Suppressor macrophage (primary cell): Measurements from ENCODE around the gene TECPR2.
"Not testable (repeated sequence)": the region's sequence is repeated elsewhere in the genome, so short reads cannot be mapped to it uniquely, and the experiment has no call there.

Experiments
- DNase-seq, 4 experiments: peaks; one replicate each; pipeline ENCODE4 v3.0.0-alpha.2; 2020 to 2022

TECPR2 gene

DNA sequence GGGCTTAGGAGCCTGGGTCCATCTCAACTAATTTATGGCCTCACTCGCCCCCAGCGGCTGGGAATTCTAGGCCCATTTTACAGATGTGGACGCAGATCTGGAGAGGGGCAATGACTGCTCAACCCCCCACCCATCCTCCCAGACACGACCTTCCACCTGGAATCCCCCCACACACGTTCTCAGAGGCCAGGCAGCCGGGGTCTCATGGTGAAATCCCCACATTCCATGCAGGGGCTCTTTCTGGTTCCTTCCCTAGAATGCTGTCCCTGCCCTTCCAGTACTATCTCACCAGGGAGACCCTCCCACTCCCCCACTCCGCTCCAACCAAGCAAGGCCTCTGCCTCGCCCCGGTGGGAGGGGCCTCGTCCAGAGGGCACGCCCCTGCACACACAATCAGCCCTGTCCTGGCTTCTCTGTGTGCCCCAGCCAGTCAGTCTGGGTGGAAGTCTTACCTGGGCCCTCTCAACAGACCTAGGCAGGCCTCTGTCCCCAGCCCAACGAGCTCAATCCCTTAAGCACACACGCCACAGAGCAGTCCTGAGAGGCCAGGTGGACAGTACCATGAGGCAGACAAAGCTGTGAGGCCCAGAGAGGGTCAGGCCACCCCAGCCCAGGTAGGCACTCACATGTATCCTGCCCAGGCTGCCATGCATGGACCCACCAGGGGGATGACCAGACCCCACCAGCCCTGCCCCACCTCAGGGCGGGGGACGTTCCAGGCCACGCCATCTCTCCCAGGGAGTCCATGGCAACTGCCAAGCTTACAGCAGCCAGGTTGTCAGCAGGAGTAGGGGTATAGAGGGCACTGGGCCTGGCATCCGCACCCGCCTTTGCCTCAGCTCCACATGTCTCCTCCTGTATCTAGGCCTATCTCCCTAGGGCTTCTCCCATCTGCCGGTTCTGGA, 148.1 kb downstream of the TECPR2 start:
- peak in 3 of 4 experiments; percentile 21 to 59 (median 39) for DNase-seq

DNA sequence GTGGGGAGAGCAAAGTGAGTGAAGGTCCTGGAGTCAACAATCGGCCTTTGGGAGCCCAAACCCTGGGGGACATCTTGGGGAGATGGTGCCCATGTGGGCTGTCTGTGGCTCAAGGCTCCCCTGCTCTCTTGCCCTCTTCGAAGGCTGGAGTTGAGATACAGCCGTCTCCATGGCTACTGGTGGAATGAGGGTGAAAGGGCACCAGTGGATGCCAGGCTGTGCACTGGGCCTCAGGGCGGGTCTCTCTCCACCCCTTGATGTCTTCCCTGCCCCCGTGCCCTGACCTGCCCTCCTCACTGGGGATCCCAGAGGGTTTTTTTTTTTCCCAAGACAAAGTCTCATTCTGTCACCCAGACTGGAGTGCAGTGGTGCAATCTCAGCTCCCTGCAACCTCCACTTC, 148.8 kb downstream of the TECPR2 start:
- peak in 1 of 4 experiments; percentile 0 for DNase-seq

DNA sequence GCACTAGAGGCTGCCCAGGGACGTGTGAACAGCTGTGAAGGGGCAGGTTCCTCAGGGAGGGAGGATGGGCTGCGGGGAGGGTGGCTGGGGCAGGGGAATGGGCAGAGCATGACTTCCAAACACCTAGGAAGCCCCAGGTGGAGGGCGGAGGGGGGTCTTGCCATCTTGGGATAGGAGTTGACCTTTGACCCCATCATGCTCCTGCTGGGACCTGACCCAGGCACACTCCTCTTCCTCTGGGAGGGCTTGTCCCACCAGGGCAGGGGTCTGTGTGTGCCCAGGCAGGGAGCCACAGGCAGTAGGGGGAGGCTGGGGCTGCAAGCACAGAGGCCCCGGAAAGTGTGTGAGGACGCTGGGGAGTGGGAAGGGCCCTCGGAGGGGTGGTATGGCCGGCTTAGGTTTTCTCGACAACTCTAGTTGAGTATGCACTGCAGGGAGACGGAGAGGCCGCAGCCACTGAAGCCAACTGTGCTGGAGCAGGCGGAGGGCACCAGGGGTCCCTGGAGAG, 150.1 kb downstream of the TECPR2 start:
- no peak for DNase-seq

DNA sequence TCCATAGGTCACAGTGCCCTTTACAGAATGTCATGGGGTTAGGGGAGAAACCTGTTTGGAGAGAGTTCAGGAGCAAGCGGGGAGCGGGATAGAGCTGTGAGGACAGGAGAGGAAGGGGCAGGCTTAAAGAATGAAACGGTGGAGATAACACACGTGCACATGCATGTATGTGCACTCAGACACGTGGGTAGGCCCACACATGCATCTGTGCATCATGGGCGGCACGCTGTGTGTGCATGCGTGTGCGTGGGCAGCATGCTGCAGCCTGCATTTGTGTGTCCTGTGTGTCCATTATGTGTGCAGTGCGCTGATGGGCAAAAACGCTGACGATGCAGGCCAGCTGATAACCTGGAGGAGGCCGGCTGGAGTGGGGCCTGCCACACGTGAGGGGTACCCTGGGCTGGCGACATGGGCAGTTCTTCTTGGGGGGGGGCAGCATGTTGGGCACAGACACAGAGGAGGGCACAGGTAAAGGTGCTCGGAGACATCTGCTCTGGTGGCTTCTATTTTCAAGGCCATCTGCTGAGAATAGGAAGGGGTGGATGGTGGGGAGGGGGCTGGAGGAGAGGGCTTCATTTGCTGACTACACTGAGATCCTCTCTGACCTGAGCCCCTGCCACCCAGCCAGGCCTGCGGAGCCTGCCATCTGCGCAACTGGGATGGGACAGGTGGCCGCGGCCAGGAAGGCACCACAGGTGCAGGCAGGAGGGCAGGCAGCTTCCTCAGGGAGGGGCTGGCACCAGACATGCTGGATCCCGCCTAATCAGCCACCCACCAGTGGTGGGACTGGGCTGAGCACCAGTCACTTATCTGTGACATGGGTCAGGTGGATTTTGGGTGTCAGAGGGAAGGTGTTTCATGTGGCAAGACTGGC, 151.4 kb downstream of the TECPR2 start:
- DNase-seq = no peak

DNA sequence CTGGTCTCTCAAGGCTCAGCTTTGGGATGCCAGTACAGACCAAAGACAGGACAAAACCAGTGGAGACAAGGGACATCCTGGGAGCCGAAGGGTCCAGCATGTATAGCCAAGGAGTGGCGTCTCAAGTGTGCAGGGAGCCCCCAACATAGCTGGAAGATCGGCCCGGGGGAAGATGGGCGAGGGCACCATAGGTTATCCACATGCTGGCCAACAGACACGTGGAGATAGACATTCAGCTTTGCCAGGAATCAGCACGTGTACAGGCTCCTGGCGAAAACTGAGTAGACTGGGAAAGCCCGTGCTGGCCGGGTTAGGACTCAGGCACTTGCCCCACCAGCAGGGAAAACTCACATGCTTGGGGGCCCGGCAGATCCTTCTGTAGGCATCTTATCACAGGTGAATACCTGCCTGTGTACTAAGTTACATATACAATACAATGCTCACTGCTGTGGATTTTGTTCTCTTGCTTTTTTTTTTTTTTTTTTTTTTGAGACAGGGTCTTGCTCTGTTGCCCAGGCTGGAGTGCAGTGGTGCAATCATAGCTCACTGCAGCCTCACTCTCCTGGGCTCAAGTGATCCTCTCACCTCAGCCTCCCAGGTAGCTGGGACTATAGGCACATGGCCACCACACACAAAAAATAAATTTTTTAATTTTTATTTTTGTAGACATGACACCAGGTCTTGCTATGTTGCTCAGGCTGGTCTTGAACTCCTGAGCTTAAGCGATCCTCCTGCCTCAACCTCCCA, 152.4 kb downstream of the TECPR2 start:
- no peak for DNase-seq

DNA sequence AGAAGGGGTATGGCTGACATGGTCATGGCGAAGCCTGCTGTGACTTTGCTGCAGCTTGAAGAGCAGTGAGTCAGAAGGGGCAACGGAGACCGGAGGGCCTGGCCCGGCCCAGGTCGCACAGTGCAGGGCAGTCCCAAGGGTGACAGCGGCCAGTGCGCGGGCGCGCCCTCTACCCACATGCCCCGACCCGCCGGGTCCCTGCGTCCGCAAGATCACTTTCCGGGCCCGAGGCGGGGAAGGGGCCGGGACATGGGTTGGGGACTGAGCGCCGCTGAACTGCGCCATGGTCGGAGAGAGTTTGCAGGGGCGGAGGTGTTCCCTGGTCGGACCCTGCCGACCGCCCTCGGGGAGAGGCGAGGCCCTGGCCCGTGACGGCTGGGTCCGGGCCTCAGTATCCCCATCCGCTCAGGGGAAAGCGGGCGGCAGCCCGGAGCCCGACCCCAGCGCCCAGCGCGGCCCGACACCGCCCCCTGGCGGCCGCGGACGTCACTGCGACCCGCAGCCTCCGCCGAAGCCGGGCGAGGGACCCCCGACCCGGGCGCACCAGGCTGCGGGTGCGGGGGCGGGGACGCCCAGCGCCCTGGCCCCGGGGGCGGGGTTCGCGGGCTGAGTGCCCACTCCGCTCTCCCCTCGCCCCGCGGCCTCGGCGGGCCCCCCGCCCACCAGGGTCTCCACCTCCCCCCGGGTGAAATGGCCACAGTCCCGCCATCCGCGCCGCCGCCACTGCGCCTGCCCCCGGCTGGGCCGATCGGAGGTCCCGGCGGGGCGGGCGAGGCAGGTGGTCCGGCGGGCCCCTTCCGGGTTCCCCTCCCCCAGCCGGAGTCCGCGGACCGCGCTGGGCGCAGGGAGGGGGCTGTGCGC, 154.0 kb downstream of the TECPR2 start:
- peak; percentile 64 to 82 (median 67) for DNase-seq

DNA sequence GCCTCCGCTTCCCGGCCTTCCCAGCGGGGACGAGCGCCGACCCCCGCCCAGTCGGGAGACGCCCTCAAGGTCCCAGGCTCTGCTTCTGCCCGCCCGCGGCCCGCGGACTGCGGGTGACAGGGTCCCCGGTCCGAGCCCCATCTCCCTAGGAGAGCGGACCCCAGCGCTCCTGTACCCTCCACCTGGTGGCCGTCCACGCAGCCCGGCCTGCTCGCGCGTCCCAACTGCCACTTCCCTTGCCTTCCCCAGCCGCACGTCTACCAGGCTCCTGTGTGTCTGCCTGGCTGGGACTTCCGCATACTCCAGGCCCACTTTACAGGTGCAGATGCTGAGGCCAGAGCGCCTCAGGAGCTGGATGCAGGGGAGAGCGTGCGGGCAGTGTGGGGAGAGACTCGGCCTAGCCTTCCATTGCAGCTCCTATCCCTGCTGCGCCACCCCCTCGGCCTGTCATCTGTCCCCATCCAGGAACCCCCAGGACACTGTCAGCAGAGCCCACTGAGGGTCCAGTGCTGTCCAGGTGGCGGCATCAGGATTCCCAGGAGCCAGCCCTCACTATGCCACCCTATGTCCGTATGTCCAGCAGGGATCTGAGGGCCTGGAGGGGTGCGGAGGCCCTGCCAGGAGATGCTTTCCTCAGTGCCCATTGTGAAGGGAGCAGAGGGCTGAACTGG, 154.8 kb downstream of the TECPR2 start:
- peak in 2 of 4 experiments; percentile 21 to 40 for DNase-seq

DNA sequence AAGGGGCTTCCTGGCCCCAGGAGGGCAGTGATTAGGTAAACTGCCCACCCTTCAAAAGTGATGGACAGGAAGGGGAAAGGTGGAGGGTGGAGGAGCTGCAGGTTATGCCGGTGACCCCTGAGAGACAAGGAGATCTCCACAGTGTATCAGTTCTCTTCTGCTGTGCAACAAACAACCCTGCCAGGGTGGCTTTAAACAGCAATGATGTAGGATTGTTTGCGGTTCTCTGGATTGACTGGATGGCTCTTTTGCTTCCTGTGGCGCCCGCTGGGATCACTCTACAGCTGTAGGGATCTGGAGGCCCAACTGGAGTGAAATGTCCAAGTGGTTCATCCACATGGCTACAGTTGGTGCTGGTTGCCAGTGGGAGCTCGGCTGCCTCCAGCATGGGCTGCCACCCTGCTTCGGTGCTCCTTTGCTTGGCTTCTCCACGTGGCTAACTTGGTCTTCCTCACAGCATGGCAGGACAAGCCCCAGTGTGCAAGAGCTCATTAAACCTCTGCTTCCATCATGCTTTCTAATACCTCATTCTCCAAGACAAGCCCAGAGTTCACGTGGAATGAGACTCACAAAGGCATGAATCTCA, 155.4 kb downstream of the TECPR2 start:
- peak in 1 of 4 experiments; percentile 0 for DNase-seq

DNA sequence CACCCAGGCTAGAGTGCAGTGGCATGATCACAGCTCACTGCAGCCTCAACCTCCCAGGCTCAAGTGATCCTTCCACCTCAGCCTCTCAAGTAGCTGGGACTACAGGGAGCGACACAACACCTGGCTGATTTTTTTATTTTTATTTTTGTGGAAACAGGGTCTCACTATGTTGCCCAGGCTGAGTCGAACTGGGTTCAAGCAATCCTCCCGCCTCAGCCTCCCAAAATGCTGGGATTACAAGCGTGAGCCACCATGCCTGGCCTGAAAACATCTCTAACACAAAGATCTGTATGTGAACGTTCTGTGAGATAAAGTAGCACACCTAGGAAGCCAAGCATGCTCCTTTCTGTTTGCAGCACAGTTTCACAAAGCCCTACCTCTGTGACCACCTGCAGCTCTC, 157.0 kb downstream of the TECPR2 start:
- DNase-seq = not testable (repeated sequence)

DNA sequence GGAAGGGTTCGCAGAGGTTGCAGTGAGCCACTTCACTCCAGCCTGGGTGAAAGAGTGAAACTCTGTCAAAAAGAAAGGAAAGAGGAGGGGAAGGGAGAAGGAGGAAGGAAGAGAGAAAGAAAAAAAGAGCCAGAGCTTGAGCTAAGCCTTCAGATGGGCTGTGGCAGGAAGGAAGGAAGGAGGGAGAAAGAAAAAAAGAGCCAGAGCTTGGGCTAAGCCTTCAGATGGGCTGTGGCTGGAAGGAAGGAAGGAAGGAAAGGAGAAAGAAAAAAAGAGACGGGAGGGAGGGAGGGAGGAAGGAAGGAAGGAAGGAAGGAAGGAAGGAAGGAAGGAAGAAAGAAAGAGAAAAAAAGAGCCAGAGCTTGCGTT, 160.4 kb downstream of the TECPR2 start:
- DNase-seq = no peak

DNA sequence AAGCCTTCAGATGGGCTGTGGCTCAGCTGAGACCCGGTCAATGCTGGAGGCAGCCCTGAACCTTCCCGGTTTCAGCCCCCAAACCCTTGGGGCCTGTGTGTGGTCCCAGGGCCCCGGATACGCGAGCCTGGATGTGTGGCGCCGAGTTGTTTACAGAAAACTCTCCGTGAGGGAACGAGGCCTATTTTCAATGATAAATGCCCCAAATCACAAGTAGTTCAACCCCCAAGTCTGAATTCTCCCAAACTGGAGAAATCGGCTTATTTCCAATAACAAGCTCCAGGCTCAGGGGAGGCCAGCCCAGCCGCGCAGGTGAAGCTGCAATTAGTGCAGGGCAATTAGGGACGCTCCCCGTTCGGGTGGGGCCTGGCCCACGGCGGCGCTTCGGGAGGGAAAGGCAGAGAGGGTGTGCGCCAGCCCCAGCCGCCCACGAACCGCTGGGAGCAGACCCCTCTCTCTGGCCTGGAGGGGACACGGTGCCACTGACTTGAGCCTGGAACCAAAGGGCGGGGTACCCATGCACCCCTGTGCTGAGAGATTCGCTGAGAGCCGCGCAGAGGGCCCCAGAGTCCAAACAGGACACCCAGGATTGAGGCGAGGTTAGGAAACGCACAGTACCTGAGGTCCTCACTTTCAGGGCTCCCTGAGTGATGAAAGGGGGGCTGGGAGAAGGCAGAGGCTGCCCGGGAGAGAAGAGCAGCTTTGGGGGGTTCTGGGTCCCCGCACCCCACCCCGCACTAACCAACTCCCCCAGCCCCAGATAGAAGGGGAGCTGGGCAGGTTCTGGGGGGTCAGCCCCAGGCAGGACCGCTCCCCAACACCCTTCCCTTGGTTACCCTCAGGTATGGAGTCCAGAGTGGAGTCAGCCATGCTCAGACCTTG, 161.1 kb downstream of the TECPR2 start:
- peak in 1 of 4 experiments; percentile 4 for DNase-seq

DNA sequence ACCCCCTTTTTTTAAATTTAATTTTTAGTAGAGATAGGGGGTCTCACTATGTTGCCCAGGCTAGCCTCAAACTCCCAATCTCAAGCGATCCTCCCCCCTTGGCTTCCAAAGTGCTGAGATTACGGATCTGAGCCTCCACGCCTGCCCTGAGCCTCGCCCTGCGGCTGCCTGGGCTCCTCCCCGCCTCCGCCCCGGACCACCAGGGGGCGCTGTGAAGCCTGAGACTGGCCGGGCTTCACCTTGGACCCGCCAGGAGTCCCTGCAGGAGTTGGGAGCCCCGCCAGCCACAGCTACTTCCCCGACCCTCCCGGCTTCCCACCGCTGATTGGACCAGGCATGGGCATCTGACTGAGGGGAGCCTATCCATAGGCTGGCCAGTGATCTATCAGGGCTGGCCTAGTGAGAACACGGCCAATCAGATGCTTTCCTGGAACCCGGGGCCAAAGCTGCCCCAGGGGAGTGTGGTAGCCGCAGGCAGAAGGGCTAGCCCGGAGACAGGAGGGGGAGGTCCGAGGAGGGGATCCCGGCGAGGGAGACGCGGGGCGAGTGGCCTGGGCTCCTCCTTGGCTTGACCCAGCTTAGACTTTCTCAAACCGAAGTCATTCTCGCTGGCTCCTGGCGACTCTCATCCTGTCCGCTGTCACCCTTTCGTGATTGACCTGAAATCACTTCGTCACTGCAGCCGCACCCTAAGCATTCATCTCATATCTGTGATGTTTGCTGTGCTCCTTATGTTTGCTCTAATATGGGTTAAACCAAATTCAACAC, 161.9 kb downstream of the TECPR2 start:
- peak; percentile 97 to 99 (median 99) for DNase-seq

DNA sequence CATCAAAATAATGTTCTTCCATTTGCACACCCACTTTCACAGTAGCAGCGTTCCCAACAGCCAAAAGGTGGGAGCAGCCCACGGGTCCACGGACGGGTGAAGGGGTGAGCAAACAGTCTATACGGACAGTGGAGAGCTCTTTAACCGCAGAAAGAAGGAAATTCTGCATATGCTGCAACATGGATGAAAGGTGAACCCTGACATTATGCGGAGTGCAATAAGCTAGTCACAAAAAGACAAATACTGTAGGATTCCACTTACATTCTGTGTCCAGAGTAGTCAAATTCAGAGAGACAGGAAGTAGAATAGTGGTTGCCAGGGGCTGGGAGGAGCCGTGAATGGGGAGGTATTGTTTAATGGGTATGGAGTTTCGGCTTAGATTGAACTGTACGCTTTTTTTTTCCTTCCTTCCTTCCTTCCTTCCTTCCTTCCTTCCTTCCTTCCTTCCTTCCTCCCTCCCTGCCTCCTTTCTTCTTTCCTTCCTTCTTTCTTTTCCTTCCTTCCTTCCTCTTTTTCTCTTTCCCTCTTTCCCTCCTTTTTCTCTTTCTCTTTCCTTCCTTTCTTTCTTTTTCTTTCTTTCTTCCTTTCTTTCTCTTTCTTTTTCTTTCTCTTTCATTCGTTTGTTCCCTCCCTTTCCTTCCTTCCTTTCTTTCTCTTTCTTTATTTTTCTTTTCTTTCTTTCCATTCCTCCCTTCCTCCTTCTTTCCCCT, 162.6 kb downstream of the TECPR2 start:
- peak; percentile 42 to 59 (median 50) for DNase-seq

DNA sequence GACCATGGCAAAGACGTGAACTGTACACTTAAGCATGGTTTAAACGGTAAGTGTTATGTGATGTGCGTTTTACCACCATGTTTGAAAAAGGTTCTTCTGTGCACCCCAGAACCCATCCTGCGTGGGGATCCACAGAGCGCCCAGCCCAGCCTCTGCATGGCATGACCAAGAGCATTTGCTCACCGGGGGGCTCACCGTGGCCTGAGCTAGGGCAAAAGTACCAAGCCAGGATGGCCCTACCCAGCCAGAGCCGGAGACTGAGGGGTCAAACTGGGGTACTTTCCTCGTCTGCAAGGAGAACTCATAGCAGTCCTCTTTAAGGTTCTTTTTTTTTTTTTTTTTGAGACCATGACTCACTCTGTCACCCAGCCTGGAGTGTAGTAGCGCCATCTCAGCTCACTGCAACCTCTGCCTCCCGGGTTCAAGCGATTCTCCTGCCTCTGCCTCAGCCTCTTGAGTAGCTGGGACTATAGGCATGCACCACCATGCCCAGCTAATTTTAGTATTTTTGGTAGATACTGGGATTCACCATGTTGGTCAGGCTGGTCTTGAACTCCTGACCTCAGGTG, 163.3 kb downstream of the TECPR2 start:
- peak in 2 of 4 experiments; percentile 6 to 21 for DNase-seq

DNA sequence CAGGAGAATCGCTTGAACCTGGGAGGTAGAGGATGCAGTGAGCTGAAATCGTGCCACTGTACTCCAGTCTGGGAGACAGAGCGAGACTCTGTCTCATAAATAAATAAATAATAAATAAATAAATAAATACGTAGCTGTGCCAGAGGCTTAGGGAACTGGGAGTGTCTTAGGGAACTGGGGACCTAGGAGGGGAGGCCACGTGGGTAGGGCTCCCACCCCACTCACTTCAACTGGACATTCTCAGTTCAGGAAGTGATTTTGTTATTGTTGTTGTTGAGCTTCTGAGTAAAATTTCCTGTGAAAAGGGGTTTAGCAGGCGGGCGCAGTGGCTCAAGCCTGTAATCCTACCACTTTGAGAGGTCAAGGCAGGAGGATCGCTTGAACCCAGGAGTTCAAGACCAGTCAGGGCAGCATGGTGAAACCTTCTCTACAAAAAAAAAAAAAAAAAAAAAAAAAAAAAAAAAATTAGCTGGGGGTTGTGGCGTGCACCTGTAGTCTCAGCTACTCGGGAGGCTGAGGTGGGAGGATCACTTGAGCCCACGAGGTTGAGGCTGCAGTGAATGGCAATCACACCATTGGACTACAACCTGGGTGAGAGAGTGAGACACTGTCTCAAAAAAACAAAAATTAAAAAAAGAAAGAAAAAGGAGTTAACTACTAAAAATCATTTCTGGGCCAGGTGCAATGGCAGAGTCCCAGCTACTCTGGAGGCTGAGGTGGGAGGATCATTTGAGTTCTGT, 165.9 kb downstream of the TECPR2 start:
- DNase-seq = peak; percentile 56 to 83 (median 82)

DNA sequence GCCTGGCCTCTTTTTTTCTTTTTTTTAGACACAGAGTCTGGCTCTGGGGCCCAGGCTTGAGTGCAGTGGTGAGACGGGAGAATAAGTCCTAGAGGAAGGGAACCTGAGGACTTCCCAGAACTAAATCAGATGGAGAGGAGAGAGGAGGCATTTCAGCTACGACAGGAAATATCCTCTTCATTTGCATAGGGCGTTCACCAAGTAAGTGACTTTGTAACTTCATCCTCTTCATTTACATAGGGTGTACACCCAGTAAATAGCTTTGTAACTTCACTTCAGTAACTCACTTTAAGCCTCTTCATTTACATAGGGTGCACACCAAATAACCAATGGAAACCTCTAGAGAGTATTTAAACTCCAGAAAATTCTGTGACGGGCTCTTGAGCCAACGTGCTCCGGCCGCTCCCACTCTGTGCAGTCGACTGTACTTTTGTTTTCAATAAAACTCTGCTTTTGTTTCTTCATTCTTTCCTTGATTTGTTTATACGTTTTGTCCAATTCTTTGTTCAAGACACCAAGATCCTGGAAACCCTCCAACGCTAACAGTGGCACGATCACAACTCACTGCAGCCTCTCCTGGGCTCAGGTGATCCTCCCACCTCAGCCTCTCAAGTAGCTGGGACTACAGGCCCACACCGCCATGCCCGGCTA, 168.2 kb downstream of the TECPR2 start:
- peak in 1 of 4 experiments; percentile 26 for DNase-seq
